Stomach (tissue), 4 donors: ENCODE data around the gene ANGPTL8.

ENCODE experiments used
- EP300 ChIP-seq: sonication (generic); formaldehyde crosslinking; IDR thresholded peaks from one replicate; pipeline ENCODE4 v1.6.1; 2017; ENCODE audit warnings: antibody characterized with exemption
- POLR2A ChIP-seq, 4 donors: fragments of 450-650 bp; IDR thresholded peaks; one replicate each; pipeline ENCODE4 v1.6.1; 2016; ENCODE audit warnings: antibody characterized with exemption in 4 of 4, control low read depth in 2 of 4, mild to moderate bottlenecking in 1 of 4, moderate library complexity in 1 of 4
- POLR2AphosphoS5 ChIP-seq, 3 donors: sonication (generic); formaldehyde crosslinking; IDR thresholded peaks; one replicate each; pipeline ENCODE4 v1.6.1; 2016; ENCODE audit warnings: antibody characterized with exemption in 3 of 3
- TF ChIP-seq, protein P1 (sequence below), 7 experiments: fragments of 450-650 bp in 4 of 7; fragments of 200-600 bp in 3 of 7; sonication (generic) in 3 of 7; IDR thresholded peaks; one replicate each; pipeline ENCODE4 v1.5.1; 2016 to 2019; ENCODE audit warnings: antibody characterized with exemption in 7 of 7, control low read depth in 2 of 7, mild to moderate bottlenecking in 1 of 7

DNA sequence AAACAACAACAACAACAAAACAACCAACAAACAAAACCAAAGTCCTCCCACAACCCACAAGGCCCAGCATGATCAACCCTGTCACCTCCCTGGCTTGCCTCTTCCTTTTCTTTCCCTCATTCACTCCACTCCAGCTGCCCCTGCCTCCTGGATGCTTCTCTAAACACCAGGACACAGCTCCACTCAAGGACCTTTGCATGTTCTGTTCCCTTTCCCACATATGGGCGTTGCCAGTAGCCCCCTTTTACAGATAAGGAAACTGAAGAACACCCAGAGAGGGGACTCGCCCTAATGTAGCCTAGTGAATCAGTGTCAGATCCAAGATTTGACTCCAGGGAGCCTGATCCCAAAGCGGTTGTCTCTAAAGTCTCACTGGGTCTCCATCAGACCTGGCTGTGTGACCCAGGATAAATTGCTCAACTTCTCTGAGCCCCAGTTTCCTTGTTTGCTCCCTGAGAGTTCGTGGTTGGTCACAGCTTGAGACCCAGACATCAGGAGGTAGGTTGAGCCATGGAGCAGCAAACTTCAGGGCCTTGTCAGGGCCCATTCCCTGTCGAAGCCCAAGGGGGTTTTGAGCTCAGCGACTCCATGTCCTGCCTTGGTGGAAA, 25.9 kb downstream of the ANGPTL8 start:
- TF ChIP-seq, protein P1, sequence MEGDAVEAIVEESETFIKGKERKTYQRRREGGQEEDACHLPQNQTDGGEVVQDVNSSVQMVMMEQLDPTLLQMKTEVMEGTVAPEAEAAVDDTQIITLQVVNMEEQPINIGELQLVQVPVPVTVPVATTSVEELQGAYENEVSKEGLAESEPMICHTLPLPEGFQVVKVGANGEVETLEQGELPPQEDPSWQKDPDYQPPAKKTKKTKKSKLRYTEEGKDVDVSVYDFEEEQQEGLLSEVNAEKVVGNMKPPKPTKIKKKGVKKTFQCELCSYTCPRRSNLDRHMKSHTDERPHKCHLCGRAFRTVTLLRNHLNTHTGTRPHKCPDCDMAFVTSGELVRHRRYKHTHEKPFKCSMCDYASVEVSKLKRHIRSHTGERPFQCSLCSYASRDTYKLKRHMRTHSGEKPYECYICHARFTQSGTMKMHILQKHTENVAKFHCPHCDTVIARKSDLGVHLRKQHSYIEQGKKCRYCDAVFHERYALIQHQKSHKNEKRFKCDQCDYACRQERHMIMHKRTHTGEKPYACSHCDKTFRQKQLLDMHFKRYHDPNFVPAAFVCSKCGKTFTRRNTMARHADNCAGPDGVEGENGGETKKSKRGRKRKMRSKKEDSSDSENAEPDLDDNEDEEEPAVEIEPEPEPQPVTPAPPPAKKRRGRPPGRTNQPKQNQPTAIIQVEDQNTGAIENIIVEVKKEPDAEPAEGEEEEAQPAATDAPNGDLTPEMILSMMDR (IDR thresholded peaks at IDR 0.05): no peak
- TF ChIP-seq POLR2A (IDR thresholded peaks at IDR 0.05) (no peak), POLR2AphosphoS5 (IDR thresholded peaks at IDR 0.05) (no peak), EP300 (no peak)
